GM23248 (cell line): ENCODE results near the gene FRS2.

Experiments
- EZH2 ChIP-seq: fragments of 200-600 bp; sonication (generic); IDR thresholded peaks from 2 replicates; pipeline ENCODE4 v1.6.1; 2018; ENCODE audit warnings: antibody characterized with exemption, mild to moderate bottlenecking; ENCODE audit not compliant: insufficient read depth, poor library complexity, severe bottlenecking
- EZH2phosphoT487 ChIP-seq: fragments of 200-600 bp; sonication (generic); IDR thresholded peaks from 2 replicates; pipeline ENCODE4 v1.6.1; 2018; ENCODE audit warnings: antibody characterized with exemption, moderate library complexity, mild to moderate bottlenecking, low read depth; ENCODE audit not compliant: insufficient read depth

- TF ChIP-seq EZH2 (no peak), EZH2phosphoT487 (no peak)
Observed at GRCh38 chr12:69430942-69431590, 39.1 kb upstream of the FRS2 start.
